Mucosa of rectum (tissue), 2 donors: Measurements from ENCODE around the gene STKLD1.
A peak's percentile ranks its signal among the peaks of the same experiment; 100 is the strongest.

Source experiments
- H3K27ac ChIP-seq, 2 donors: one replicate each; pipeline ENCODE4 v1.7.0; 2013; ENCODE audit warnings: inconsistent platforms in 2 of 2, low read depth in 2 of 2, low read length in 2 of 2
- H3K27me3 ChIP-seq, 2 donors: one replicate each; pipeline ENCODE4 v1.7.0; 2013; ENCODE audit warnings: low read length in 2 of 2; ENCODE audit not compliant: control insufficient read depth in 2 of 2, insufficient read depth in 2 of 2
- H3K36me3 ChIP-seq, 2 donors: one replicate each; pipeline ENCODE4 v1.7.0; 2013; ENCODE audit warnings: low read length in 2 of 2; ENCODE audit not compliant: control insufficient read depth in 2 of 2, insufficient read depth in 2 of 2
- H3K4me1 ChIP-seq, 2 donors: one replicate each; pipeline ENCODE4 v1.7.0; 2013; ENCODE audit warnings: low read length in 2 of 2, mild to moderate bottlenecking in 1 of 2; ENCODE audit not compliant: control insufficient read depth in 2 of 2, insufficient read depth in 2 of 2
- H3K4me3 ChIP-seq, 2 donors: one replicate each; pipeline ENCODE4 v1.7.0; 2013; ENCODE audit warnings: low read length in 2 of 2
- H3K9ac ChIP-seq, 2 donors: one replicate each; pipeline ENCODE4 v1.7.0; 2013; ENCODE audit warnings: low read length in 2 of 2, low read depth in 1 of 2, mild to moderate bottlenecking in 1 of 2
- H3K9me3 ChIP-seq, 2 donors: one replicate each; pipeline ENCODE4 v1.7.0; 2013; ENCODE audit warnings: low read length in 2 of 2; ENCODE audit not compliant: control insufficient read depth in 2 of 2
- donor health status: healthy.
- donor health status: Normal muscosa, but diverticular disease.

STKLD1 gene

GRCh38 chr9:133352635-133353340 lies 23.4 kb upstream of the STKLD1 start:
- Histone ChIP-seq H3K4me3 (no peak overlapping the region), H3K4me1 (peaks cover 29 to 31% of the 10 kb centered on the region in 2 donors), H3K36me3 (peaks cover 45 to 52% of the 10 kb centered on the region in 2 donors), H3K9ac (no peak overlapping the region), H3K27ac (no peak overlapping the region), H3K27me3 (no peaks in the 10 kb centered on the region), H3K9me3 (no peaks in the 10 kb centered on the region)

GRCh38 chr9:133353548-133353947 lies 22.6 kb upstream of the STKLD1 start:
- Histone ChIP-seq H3K4me3 (no peak overlapping the region), H3K27me3 (no peaks in the 10 kb centered on the region), H3K36me3 (peaks cover 45 to 52% of the 10 kb centered on the region in 2 donors), H3K9me3 (no peaks in the 10 kb centered on the region), H3K4me1 (peaks cover 30 to 32% of the 10 kb centered on the region in 2 donors), H3K27ac (no peak overlapping the region), H3K9ac (no peak overlapping the region)

- Histone ChIP-seq H3K4me3 (no peak overlapping the region), H3K9ac (no peak overlapping the region), H3K27me3 (no peaks in the 10 kb centered on the region), H3K27ac (no peak overlapping the region), H3K36me3 (peaks cover 39 to 47% of the 10 kb centered on the region in 2 donors), H3K9me3 (no peaks in the 10 kb centered on the region), H3K4me1 (peaks cover 20 to 25% of the 10 kb centered on the region in 2 donors)
Observed at GRCh38 chr9:133354766-133355165, 21.4 kb upstream of the STKLD1 start.

- H3K4me3 ChIP-seq = peak overlapping the region; percentile 79 to 88
- H3K36me3 ChIP-seq = peaks cover 38 to 44% of the 10 kb centered on the region in 2 donors
- peaks cover 20 to 25% of the 10 kb centered on the region in 2 donors for H3K4me1 ChIP-seq
- H3K27me3 ChIP-seq = no peaks in the 10 kb centered on the region
- peak overlapping the region; percentile 7 to 23 for H3K27ac ChIP-seq
- peak overlapping the region; percentile 67 to 83 for H3K9ac ChIP-seq
- no peaks in the 10 kb centered on the region for H3K9me3 ChIP-seq
Observed at GRCh38 chr9:133355881-133356357, 20.2 kb upstream of the STKLD1 start.

GRCh38 chr9:133356391-133357091 lies 19.6 kb upstream of the STKLD1 start, which contains the start of the genes SURF1 and SURF2:
TSS of gene SURF1 (minus strand) at chr9:133356487. CDS start at chr9:133356453, 34 bp downstream.
TSS of gene SURF2 (plus strand) at chr9:133356550. CDS start at chr9:133356593, 43 bp downstream.
- H3K27me3 ChIP-seq = no peaks in the 10 kb centered on the region
- peak within 1 kb of the TSS; percentile 67 to 83 for H3K9ac ChIP-seq
- H3K27ac ChIP-seq = peak within 1 kb of the TSS; percentile 7 to 63
- H3K4me3 ChIP-seq = peak within 1 kb of the TSS; percentile 79 to 88
- peaks cover 37 to 45% of the 10 kb centered on the region in 2 donors for H3K36me3 ChIP-seq
- H3K4me1 ChIP-seq = peaks cover 20 to 25% of the 10 kb centered on the region in 2 donors
- H3K9me3 ChIP-seq = no peaks in the 10 kb centered on the region

- Histone ChIP-seq H3K27ac (no peak overlapping the region), H3K9ac (no peak overlapping the region), H3K27me3 (no peaks in the 10 kb centered on the region), H3K9me3 (no peaks in the 10 kb centered on the region), H3K4me3 (peak overlapping the region in 1 of 2 donors; percentile 68), H3K4me1 (peaks cover 20 to 25% of the 10 kb centered on the region in 2 donors), H3K36me3 (peaks cover 37 to 45% of the 10 kb centered on the region in 2 donors)
Observed at GRCh38 chr9:133357656-133358055, 18.5 kb upstream of the STKLD1 start.

- Histone ChIP-seq H3K36me3 (peaks cover 47 to 49% of the 10 kb centered on the region in 2 donors), H3K9me3 (no peaks in the 10 kb centered on the region), H3K4me1 (peaks cover 20 to 25% of the 10 kb centered on the region in 2 donors), H3K9ac (no peak overlapping the region), H3K4me3 (no peak overlapping the region), H3K27ac (no peak overlapping the region), H3K27me3 (no peaks in the 10 kb centered on the region)
Observed at GRCh38 chr9:133359399-133360175, 16.6 kb upstream of the STKLD1 start.

GRCh38 chr9:133360400-133361393 lies 15.5 kb upstream of the STKLD1 start:
- Histone ChIP-seq H3K9me3 (no peaks in the 10 kb centered on the region), H3K27me3 (no peaks in the 10 kb centered on the region), H3K9ac (no peak overlapping the region), H3K4me1 (peaks cover 14 to 17% of the 10 kb centered on the region in 2 donors), H3K4me3 (no peak overlapping the region), H3K36me3 (peaks cover 57 to 58% of the 10 kb centered on the region in 2 donors), H3K27ac (no peak overlapping the region)

- Histone ChIP-seq H3K9ac (no peak overlapping the region), H3K36me3 (peaks cover 66 to 67% of the 10 kb centered on the region in 2 donors), H3K4me3 (no peak overlapping the region), H3K27ac (no peak overlapping the region), H3K4me1 (peaks cover 11 to 15% of the 10 kb centered on the region in 2 donors), H3K9me3 (no peaks in the 10 kb centered on the region), H3K27me3 (no peaks in the 10 kb centered on the region)
Observed at GRCh38 chr9:133361507-133362092, 14.6 kb upstream of the STKLD1 start.
